NOMO-1 (cell line): ENCODE data around the gene BMP5.
"Not testable (repeated sequence)": the region's sequence is repeated elsewhere in the genome, so short reads cannot be mapped to it uniquely, and the experiment has no call there.

Experiments
- DNase-seq, 2 experiments: peaks; one replicate each; lab custom pipeline; 2025; ENCODE audit not compliant: unreplicated experiment in 2 of 2; lab: John Stamatoyannopoulos, UW

BMP5 gene

GRCh38 chr6:55875400-55875799, at the start of gene BMP5:
Gene BMP5 (minus strand): TSS chr6:55875590. CDS start chr6:55874865, 725 bp downstream.
- no peak for DNase-seq

GRCh38 chr6:55922406-55922805, 47.0 kb upstream of the BMP5 start:
- no peak for DNase-seq

- no peak for DNase-seq
These were observed 44.4 kb upstream of the BMP5 start for GRCh38 chr6:55919716-55920308.

GRCh38 chr6:55918639-55919038, 43.2 kb upstream of the BMP5 start:
- DNase-seq: no peak

GRCh38 chr6:55917751-55918415, 42.5 kb upstream of the BMP5 start:
- no peak for DNase-seq

- no peak for DNase-seq
These were observed 40.8 kb upstream of the BMP5 start for GRCh38 chr6:55916188-55916587.

GRCh38 chr6:55913228-55914195, 38.1 kb upstream of the BMP5 start:
- no peak for DNase-seq

- not testable (repeated sequence) for DNase-seq
These were observed 35.1 kb upstream of the BMP5 start for GRCh38 chr6:55910466-55910865.

GRCh38 chr6:55909911-55910310, 34.5 kb upstream of the BMP5 start:
- not testable (repeated sequence) for DNase-seq

GRCh38 chr6:55902796-55903195, 27.4 kb upstream of the BMP5 start:
- no peak for DNase-seq

- no peak for DNase-seq
These were observed 26.4 kb upstream of the BMP5 start for GRCh38 chr6:55901765-55902270.

GRCh38 chr6:55898342-55898741, 23.0 kb upstream of the BMP5 start:
- no peak for DNase-seq

GRCh38 chr6:55897346-55897745, 22.0 kb upstream of the BMP5 start:
- no peak for DNase-seq

- no peak for DNase-seq
These were observed 20.8 kb upstream of the BMP5 start for GRCh38 chr6:55895972-55896730.

GRCh38 chr6:55892749-55893357, 17.5 kb upstream of the BMP5 start:
- no peak for DNase-seq

GRCh38 chr6:55888917-55889316, 13.5 kb upstream of the BMP5 start:
- no peak for DNase-seq

- no peak for DNase-seq
These were observed 10.9 kb upstream of the BMP5 start for GRCh38 chr6:55886185-55886836.

GRCh38 chr6:55882718-55883569, 7.6 kb upstream of the BMP5 start:
- no peak for DNase-seq

- no peak for DNase-seq
These were observed 1.9 kb upstream of the BMP5 start for GRCh38 chr6:55877283-55877682.
